ENCODE measurements around the gene TXK.

GRCh38 chr4:48027653-48028052, 106.4 kb downstream of the TXK start:
- TF ChIP-seq EZH2 (IDR thresholded peaks at IDR 0.05; ENCODE audit: borderline replicate concordance, control insufficient read depth, low read depth, low read length) = no peak
- TF ChIP-seq CBX3 (IDR thresholded peaks at IDR 0.05; ENCODE audit: borderline replicate concordance, low read depth) = no peak
- no peak for TF ChIP-seq CEBPB (IDR thresholded peaks at IDR 0.05; ENCODE audit: borderline replicate concordance in 1 of 2, low read depth in 2 of 2, low read length in 2 of 2)

Data from GM12878 (cell line).